GM19099 (cell line): ENCODE data around the gene RAB11FIP3.

Experiments used
- POLR2A ChIP-seq: IDR thresholded peaks from 3 replicates; pipeline ENCODE4 v1.6.1; 2011; ENCODE audit warnings: low read depth; ENCODE audit not compliant: insufficient read length; ENCODE audit errors: extremely low read depth

RAB11FIP3 gene

GRCh38 chr16:539901-540530, 114.6 kb downstream of the RAB11FIP3 start:
- no peak for TF ChIP-seq POLR2A

- no peak for TF ChIP-seq POLR2A
Observed at GRCh38 chr16:540645-541340, 115.3 kb downstream of the RAB11FIP3 start.

- no peak for TF ChIP-seq POLR2A
Observed at GRCh38 chr16:543301-544164, 118.1 kb downstream of the RAB11FIP3 start.

- TF ChIP-seq POLR2A = no peak
Observed at GRCh38 chr16:544517-544916, 119.1 kb downstream of the RAB11FIP3 start.

- TF ChIP-seq POLR2A = no peak
Observed at GRCh38 chr16:546909-547770, 121.7 kb downstream of the RAB11FIP3 start.

- no peak for TF ChIP-seq POLR2A
Observed at GRCh38 chr16:548586-548985, 123.1 kb downstream of the RAB11FIP3 start.

- TF ChIP-seq POLR2A = no peak
Observed at GRCh38 chr16:549544-550263, 124.3 kb downstream of the RAB11FIP3 start.

GRCh38 chr16:551210-551609, 125.8 kb downstream of the RAB11FIP3 start:
- TF ChIP-seq POLR2A = no peak

- no peak for TF ChIP-seq POLR2A
Observed at GRCh38 chr16:552171-552570, 126.7 kb downstream of the RAB11FIP3 start.

GRCh38 chr16:553601-554296, 128.3 kb downstream of the RAB11FIP3 start:
- TF ChIP-seq POLR2A = no peak

GRCh38 chr16:554297-554621, 128.8 kb downstream of the RAB11FIP3 start:
- no peak for TF ChIP-seq POLR2A

- no peak for TF ChIP-seq POLR2A
Observed at GRCh38 chr16:554640-555365, 129.4 kb downstream of the RAB11FIP3 start.
